GM19239 (cell line): ENCODE data around the gene CARS2.
"Not testable (repeated sequence)": the region's sequence is repeated elsewhere in the genome, so short reads cannot be mapped to it uniquely, and the experiment has no call there.

Experiments used
- DNase-seq: peaks from one replicate; pipeline ENCODE4 v3.0.0; 2011; ENCODE audit warnings: low spot score; ENCODE audit not compliant: insufficient read length
- FAIRE-seq: peaks from 2 replicates; lab custom pipeline; 2011; peaks lifted over from hg19 to GRCh38; lab: Jason Lieb, UNC

Gene CARS2

GRCh38 chr13:110712081-110712848, 6.3 kb upstream of the CARS2 start:
- FAIRE-seq (peak; percentile 99), DNase-seq (peak; percentile 69)

- DNase-seq, result no peak
- no peak for FAIRE-seq
Observed at GRCh38 chr13:110706570-110707372, 855 bp upstream of the CARS2 start.

GRCh38 chr13:110705356-110705825, 525 bp downstream of the CARS2 start:
- DNase-seq (no peak), FAIRE-seq (peak; percentile 79)

GRCh38 chr13:110702591-110703526, 3.1 kb downstream of the CARS2 start:
- no peak for FAIRE-seq
- no peak for DNase-seq

- FAIRE-seq (no peak), DNase-seq (no peak)
Observed at GRCh38 chr13:110702089-110702488, 3.8 kb downstream of the CARS2 start.

- not testable (repeated sequence) for FAIRE-seq
Observed at GRCh38 chr13:110701061-110701460, 4.9 kb downstream of the CARS2 start.

GRCh38 chr13:110700641-110701040, 5.3 kb downstream of the CARS2 start:
- FAIRE-seq (no peak), DNase-seq (no peak)

More at GRCh38 chr13:110701061-110701460, 4.9 kb downstream of the CARS2 start:
- DNase-seq, result not testable (repeated sequence)

- no peak for DNase-seq
- no peak for FAIRE-seq
Observed at GRCh38 chr13:110700186-110700585, 5.7 kb downstream of the CARS2 start.

- no peak for FAIRE-seq
- DNase-seq, result no peak
Observed at GRCh38 chr13:110699148-110700145, 6.5 kb downstream of the CARS2 start.

GRCh38 chr13:110698689-110699088, 7.2 kb downstream of the CARS2 start:
- peak; percentile 53 for FAIRE-seq

GRCh38 chr13:110697842-110698241, 8.1 kb downstream of the CARS2 start:
- FAIRE-seq (no peak), DNase-seq (no peak)

More at GRCh38 chr13:110698689-110699088, 7.2 kb downstream of the CARS2 start:
- DNase-seq, result no peak

- no peak for FAIRE-seq
- no peak for DNase-seq
Observed at GRCh38 chr13:110696776-110697175, 9.1 kb downstream of the CARS2 start.

- not testable (repeated sequence) for DNase-seq, FAIRE-seq
Observed at GRCh38 chr13:110695774-110696173, 10.1 kb downstream of the CARS2 start.

GRCh38 chr13:110690516-110690915, 15.4 kb downstream of the CARS2 start:
- no peak for DNase-seq
- no peak for FAIRE-seq

GRCh38 chr13:110689711-110690110, 16.2 kb downstream of the CARS2 start:
- no peak for DNase-seq

GRCh38 chr13:110689041-110689440, 16.9 kb downstream of the CARS2 start:
- no peak for DNase-seq
- FAIRE-seq, result no peak

More at GRCh38 chr13:110689711-110690110, 16.2 kb downstream of the CARS2 start:
- FAIRE-seq, result no peak

GRCh38 chr13:110687736-110688135, 18.2 kb downstream of the CARS2 start:
- no peak for FAIRE-seq
- no peak for DNase-seq

GRCh38 chr13:110685305-110686020, 20.5 kb downstream of the CARS2 start:
- FAIRE-seq (no peak), DNase-seq (no peak)
